Adrenal gland (tissue), 5 donors: ENCODE results near the gene MAN1B1.

Source experiments
- CTCF ChIP-seq, 6 experiments: fragments of 450-650 bp in 4 of 6; fragments of 200-600 bp in 2 of 6; sonication (generic) in 1 of 6; IDR thresholded peaks; 1 replicate in 5 of 6; 2 replicates in 1 of 6; pipeline versions ENCODE4 v1.5.1 to v1.8.0; 2016 to 2021; ENCODE audit warnings: antibody characterized with exemption in 6 of 6, mild to moderate bottlenecking in 2 of 6, moderate library complexity in 1 of 6
- POLR2A ChIP-seq, 2 donors: fragments of 450-650 bp; IDR thresholded peaks; one replicate each; pipeline ENCODE4 v1.6.1; 2017; ENCODE audit warnings: antibody characterized with exemption in 2 of 2, mild to moderate bottlenecking in 2 of 2, moderate library complexity in 1 of 2
- donor health status: DM: no; HTN: no; CAD: no.

- TF ChIP-seq POLR2A (IDR thresholded peaks at IDR 0.05): no peak
- no peak for TF ChIP-seq CTCF (IDR thresholded peaks at IDR 0.05)
Observed at GRCh38 chr9:137152844-137153405, 66.1 kb downstream of the MAN1B1 start.
